22Rv1 (cell line): ENCODE measurements around the gene SNRNP48.
A peak's percentile ranks its signal among the peaks of the same experiment; 100 is the strongest.

Experiments used
- H3K27ac ChIP-seq: fragments of 450-650 bp; 2 replicates; pipeline ENCODE4 v1.5.1; 2017
- CTCF ChIP-seq: fragments of 450-650 bp; IDR thresholded peaks from 2 replicates; pipeline ENCODE4 v1.5.1; 2017; ENCODE audit warnings: mild to moderate bottlenecking
- ZFX ChIP-seq: fragments of 450-650 bp; IDR thresholded peaks from 2 replicates; pipeline ENCODE4 v1.6.1; 2017; ENCODE audit warnings: antibody characterized with exemption, borderline replicate concordance

Gene SNRNP48

DNA sequence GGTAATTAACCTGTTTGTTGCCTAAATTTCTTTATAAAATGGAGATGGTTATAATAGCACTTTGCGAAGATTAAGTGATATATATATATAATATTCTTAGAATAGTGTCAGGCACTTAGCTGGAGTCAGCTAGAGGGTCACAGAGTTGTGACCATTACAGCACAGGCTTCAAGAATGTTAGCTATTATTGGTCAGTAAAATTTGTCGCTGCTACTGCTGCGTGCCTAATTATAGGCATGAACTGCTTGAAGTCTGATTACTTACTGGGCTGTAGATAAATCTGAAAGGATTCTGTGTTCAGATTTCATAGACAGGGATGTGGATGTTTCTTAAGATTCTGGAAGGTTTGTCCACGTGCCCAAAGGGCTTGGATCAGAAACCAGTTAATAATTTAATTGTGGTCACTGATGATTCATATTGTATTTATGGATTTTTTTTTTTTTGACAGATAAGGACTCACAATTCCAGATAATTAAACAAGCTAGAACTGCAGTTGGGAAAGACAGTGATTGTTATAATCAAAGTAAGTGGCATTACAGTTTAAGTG is 4.7 kb downstream of the SNRNP48 start:
- H3K27ac ChIP-seq: no peak overlapping the region
- TF ChIP-seq CTCF: no peak

GRCh38 chr6:7604003-7604402 is 14.0 kb downstream of the SNRNP48 start:
- TF ChIP-seq ZFX: no peak
- no peak for TF ChIP-seq CTCF
- H3K27ac ChIP-seq: no peak overlapping the region

DNA sequence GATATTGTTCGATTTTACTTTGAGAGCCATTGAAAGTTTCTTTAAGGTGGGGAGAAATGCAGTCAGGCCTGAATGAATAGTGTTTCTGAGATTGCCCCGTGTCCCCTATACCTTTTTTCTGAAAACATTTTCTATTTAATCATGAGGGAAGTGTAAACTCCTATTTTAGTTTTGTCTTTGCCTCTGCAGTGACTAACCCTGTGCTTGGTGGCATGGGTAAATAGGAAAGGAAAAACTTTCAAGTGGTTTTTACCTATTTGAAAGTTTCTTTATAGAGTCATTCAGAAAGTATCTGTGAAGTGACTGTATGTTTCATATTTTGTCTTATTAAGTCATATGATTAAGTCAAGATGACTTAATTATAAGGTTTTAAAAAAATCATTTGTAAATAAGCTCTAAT is 14.5 kb downstream of the SNRNP48 start:
- no peak overlapping the region for H3K27ac ChIP-seq
- TF ChIP-seq ZFX (no peak), CTCF (no peak)

DNA sequence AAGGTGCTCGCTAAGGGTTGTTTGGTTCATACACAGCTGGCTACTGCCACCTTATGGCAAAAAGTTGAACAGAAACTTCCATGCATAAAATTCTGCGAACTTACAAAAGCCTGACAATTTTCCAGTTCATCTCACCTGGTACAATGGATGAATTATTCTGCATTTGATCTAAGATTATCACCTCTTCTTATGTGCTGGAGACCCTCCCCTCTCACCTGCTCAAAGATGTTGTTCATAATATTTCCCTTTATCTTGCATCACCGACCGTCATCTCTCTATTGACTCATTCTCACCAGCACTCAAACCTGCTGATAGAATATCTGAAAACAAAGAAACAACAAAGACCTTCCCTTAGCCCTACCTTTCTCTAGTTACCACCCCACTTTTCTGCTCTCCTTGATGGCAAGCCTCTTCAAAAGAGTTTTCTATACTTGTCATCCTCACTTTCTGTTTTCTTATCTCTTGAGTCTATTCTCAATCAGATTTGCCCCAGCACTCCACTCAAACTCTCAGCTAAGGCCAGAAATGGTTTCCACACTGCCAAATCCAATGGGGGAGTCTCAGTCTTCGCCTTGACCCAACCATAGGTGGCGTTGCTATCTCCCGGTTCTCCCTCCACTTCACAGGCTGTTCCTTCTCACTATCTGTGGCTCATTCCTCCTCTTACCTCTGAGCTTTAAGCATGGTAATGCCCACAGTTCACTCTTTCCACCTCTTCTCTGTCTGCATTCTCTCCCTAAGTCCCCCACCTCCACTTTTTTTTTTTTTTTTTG is 25.8 kb downstream of the SNRNP48 start:
- H3K27ac ChIP-seq: no peak overlapping the region

DNA sequence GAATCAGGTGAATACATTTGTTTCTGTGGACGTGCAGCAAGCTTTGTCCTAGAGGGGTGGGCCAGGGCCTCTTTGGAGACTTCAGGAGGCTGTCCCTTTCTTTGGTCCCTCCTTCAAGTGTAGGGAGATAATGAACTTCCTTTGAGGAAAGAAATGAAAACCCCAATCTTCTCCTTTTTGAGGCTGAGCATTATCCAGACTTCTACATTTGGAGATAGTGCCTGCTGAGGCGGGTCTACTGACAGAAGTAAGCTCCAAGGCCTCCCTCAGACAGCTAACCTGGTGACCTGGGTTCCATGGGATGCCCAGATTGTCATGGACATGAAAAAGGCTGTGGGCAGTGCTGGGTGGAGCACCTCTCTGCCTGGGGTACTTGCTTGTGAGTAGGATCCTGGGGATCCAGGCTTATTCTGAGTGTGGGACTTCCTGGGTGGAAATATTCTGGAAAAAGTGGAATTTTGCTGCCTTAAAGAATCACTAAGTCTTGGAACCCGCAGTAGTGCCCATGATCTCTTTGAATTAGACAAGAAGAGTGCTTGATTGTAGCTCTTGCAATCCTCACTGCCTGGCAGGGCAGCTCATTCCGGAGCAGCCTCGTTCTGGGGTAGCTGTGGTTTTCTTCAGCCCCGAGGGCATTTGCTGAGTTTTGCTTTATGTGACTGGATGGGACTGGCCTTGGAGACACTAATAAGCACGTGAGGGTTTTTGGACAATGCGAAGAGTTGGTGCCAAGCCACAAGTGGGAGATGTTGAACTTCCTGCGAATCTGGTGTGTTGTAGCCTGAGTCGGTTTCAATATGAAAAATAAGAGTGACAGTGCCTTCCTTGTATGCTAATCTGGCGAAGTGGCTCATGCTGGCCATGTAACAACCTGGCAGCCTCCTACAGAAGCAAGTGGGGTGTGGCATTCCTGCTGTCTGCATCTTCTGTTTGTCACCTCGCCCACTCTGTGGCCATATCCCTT is 28.1 kb downstream of the SNRNP48 start:
- TF ChIP-seq CTCF (no peak), ZFX (no peak)
- H3K27ac ChIP-seq: no peak overlapping the region

More for the DNA sequence above, 25.8 kb downstream of the SNRNP48 start:
- TF ChIP-seq CTCF (peak; percentile 86), ZFX (no peak)

DNA sequence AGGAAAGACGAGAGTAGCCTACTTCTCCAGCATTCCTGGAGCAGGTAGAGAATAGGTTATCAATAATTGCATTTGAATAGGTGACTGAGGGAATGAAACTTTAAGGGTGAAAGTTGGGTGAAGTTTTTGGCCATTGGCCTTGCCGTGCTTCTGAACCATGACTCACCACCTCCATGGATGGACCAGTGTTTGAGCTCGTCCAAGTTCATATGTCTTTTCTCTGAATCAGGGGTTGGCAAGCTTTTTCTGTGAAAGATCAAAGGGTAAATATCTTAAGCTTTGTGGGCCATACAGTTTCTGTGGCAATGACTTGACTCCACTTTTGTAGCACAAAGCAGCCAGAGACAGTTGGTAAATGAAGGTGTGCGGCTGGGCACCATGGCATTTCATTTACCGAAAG is 31.8 kb downstream of the SNRNP48 start:
- no peak overlapping the region for H3K27ac ChIP-seq
- TF ChIP-seq CTCF (no peak), ZFX (no peak)
